H1 (cell line): Measurements from ENCODE around the gene CACNG4. TPM values are rescaled to one million over a fixed set of nuclear protein-coding genes. Genes with fewer than 3 reads are reported as not detected.

Source experiments
- BRCA1 ChIP-seq: IDR thresholded peaks from 2 replicates; pipeline ENCODE4 v1.6.1; 2012; ENCODE audit warnings: low read depth, low read length, improper control_type of control experiment
- HDAC2 ChIP-seq, 2 experiments: fragments of 300-600 bp in 1 of 2; sonication (generic) in 1 of 2; IDR thresholded peaks; 2 replicates each; pipeline ENCODE4 v1.6.1; 2011 to 2012; ENCODE audit warnings: low read depth in 2 of 2, low read length in 2 of 2, mild to moderate bottlenecking in 2 of 2, moderate library complexity in 2 of 2, borderline replicate concordance in 1 of 2, inconsistent platforms in 1 of 2
- KDM1A ChIP-seq: fragments of 200-600, 300-600 bp; sonication (generic); IDR thresholded peaks from 2 replicates; pipeline ENCODE4 v1.7.1; 2016; ENCODE audit warnings: mild to moderate bottlenecking, low read length, borderline replicate concordance
- MAFK ChIP-seq: IDR thresholded peaks from 2 replicates; pipeline ENCODE4 v1.6.1; 2012; ENCODE audit warnings: low read depth, mild to moderate bottlenecking, improper control_type of control experiment, low read length
- RNF2 ChIP-seq: fragments of 200-900, 300-1000 bp; sonication (generic); IDR thresholded peaks from 2 replicates; pipeline ENCODE4 v1.7.1; 2016; ENCODE audit warnings: borderline replicate concordance, low read depth, mild to moderate bottlenecking, antibody characterized with exemption, low read length; ENCODE audit not compliant: poor library complexity, severe bottlenecking; ENCODE audit errors: missing control alignments
- SIN3A ChIP-seq, 2 experiments: IDR thresholded peaks in 1 of 2; conservative IDR thresholded peaks in 1 of 2; 2 replicates each; pipeline ENCODE4 v1.6.1; 2011 to 2012; ENCODE audit warnings: low read length in 2 of 2, improper control_type of control experiment in 1 of 2, low read depth in 1 of 2, mild to moderate bottlenecking in 1 of 2
- TCF12 ChIP-seq: IDR thresholded peaks from 2 replicates; pipeline ENCODE4 v1.6.1; 2011; ENCODE audit warnings: low read depth, mild to moderate bottlenecking, low read length
- ZNF274 ChIP-seq: IDR thresholded peaks from 2 replicates; pipeline ENCODE4 v1.7.0; 2012; ENCODE audit warnings: low read length, borderline replicate concordance; ENCODE audit errors: extremely low read depth
- polyA plus RNA-seq, 7 experiments: library from polyadenylated mRNA; depleted of rRNA in 3 of 7; stranded (reverse) in 5 of 7; unstranded in 2 of 7; fragments of >200 nt in 5 of 7; fragments of 200-250 nt in 2 of 7; gene quantifications; 1 replicate in 5 of 7; 2 replicates in 1 of 7; 4 replicates in 1 of 7; pipeline versions ENCODE4 v1.2.1 to v1.2.3, GENCODE V29; 2011 to 2013; ENCODE audit warnings: missing spikeins in 2 of 7, mixed read lengths in 2 of 7
- total RNA-seq: library from RNA; stranded (reverse); fragmentation: NEBNext Ultra II Directional; extraction: Animal tissue kit (Norgen Biotek cat#: 25700); gene quantifications from 2 replicates; pipeline ENCODE4 v1.2.1, GENCODE V29; 2021
- TF ChIP-seq, protein P1 (sequence below): IDR thresholded peaks from 2 replicates; pipeline ENCODE4 v1.6.1; 2012; ENCODE audit warnings: inconsistent platforms

Gene CACNG4
- total and polyA plus RNA-seq, 2 of the 8 experiments (the other 6 are each of a cell fraction or from before 2014, with no cell fraction given) = 3.6 to 5.6 TPM

DNA sequence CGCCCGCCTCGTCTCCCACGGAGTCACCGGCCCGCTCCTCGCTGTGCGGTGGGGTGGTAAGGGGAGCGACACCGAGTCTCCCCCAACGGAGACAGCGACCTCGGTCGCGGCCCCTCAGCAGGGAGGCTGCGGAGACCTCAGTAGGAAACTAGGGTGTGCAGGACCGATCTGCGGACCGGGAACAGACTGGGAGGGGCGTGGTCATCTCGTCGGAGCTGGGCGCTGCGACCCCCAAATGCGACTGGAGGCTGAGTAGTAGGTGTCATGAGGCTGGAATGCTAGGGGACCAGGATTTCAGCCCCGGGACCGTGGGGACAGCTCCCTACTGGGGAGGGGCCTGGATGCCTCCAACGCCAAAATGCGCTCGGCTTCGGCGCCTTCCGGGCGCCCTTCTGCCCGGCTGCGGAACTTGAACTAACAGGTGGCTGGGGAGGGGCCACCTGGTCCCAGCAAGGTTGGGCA lies 1.3 kb downstream of the CACNG4 start (continued):
- TF ChIP-seq SIN3A (conservative IDR thresholded peaks at IDR 0.05 in 1 of 2, IDR thresholded peaks at IDR 0.05 in 1 of 2; ENCODE audit: low read depth in 1 of 2, low read length in 2 of 2) (peak in 1 of 2 experiments; percentile 43; a peak in 1 of 4 replicates), TCF12 (no peak), KDM1A (no peak), BRCA1 (no peak), MAFK (no peak), HDAC2 (IDR thresholded peaks at IDR 0.05; ENCODE audit: borderline replicate concordance in 1 of 2, low read depth in 2 of 2, low read length in 2 of 2) (no peak), ZNF274 (no peak), RNF2 (no peak)
- TF ChIP-seq, protein P1, sequence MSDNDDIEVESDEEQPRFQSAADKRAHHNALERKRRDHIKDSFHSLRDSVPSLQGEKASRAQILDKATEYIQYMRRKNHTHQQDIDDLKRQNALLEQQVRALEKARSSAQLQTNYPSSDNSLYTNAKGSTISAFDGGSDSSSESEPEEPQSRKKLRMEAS = peak; percentile 8; the same call in 1 of the 2 replicates
